Upper lobe of left lung (tissue), 6 donors: ENCODE measurements around the gene CLSTN2. TPM values are rescaled to one million over a fixed set of nuclear protein-coding genes. Genes with fewer than 3 reads are reported as not detected.

Experiments
- ATAC-seq, 2 donors: fragments of 200-7000 bp; cut with Tn5 transposase; one replicate each; pipeline ENCODE4 v1.9.1; 2022; ENCODE audit warnings: mild to moderate bottlenecking in 2 of 2, moderate library complexity in 2 of 2; ENCODE audit not compliant: low FRiP score in 2 of 2
- DNase-seq, 2 donors: peaks; one replicate each; pipeline ENCODE4 v3.0.0-alpha.2; 2019 to 2020
- H3K27ac ChIP-seq, 4 donors: fragments of 200-600 bp; sonication (generic); one replicate each; pipeline ENCODE4 v1.5.1; 2016 to 2019
- H3K27me3 ChIP-seq, 4 donors: fragments of 200-600 bp; sonication (generic); one replicate each; pipeline ENCODE4 v1.5.1; 2017 to 2019
- H3K36me3 ChIP-seq, 4 donors: fragments of 200-600 bp; sonication (generic); one replicate each; pipeline ENCODE4 v1.5.1; 2016 to 2019
- H3K4me1 ChIP-seq, 4 donors: fragments of 200-600 bp; sonication (generic); one replicate each; pipeline ENCODE4 v1.5.1; 2018 to 2019
- H3K4me3 ChIP-seq, 4 donors: fragments of 200-600 bp; sonication (generic); one replicate each; pipeline ENCODE4 v1.5.1; 2017 to 2019; ENCODE audit warnings: mild to moderate bottlenecking in 2 of 4, moderate library complexity in 1 of 4
- H3K9me3 ChIP-seq, 4 donors: fragments of 200-600 bp; sonication (generic); one replicate each; pipeline ENCODE4 v1.5.1; 2018 to 2019
- EP300 ChIP-seq, 4 donors: sonication (generic); formaldehyde crosslinking; IDR thresholded peaks; one replicate each; pipeline ENCODE4 v1.5.1; 2017; ENCODE audit warnings: antibody characterized with exemption in 4 of 4, control low read depth in 2 of 4
- POLR2A ChIP-seq, 4 donors: fragments of 450-650 bp; IDR thresholded peaks; one replicate each; pipeline ENCODE4 v1.5.1; 2016 to 2017; ENCODE audit warnings: antibody characterized with exemption in 4 of 4, mild to moderate bottlenecking in 2 of 4
- POLR2AphosphoS5 ChIP-seq, 2 donors: sonication (generic); formaldehyde crosslinking; IDR thresholded peaks; one replicate each; pipeline ENCODE4 v1.5.1; 2017; ENCODE audit warnings: antibody characterized with exemption in 2 of 2
- WGBS, 2 donors: methylation state at CpG; one replicate each; pipeline ENCODE4 v1.1.5; 2017 to 2018; 5-methylcytosine and 5-hydroxymethylcytosine counted together
- total RNA-seq, 6 donors: library from RNA; depleted of rRNA in 4 of 6; stranded (reverse); fragments of >200 nt in 4 of 6; gene quantifications; one replicate each; pipeline versions ENCODE4 v1.1.0 to v1.2.1, GENCODE V29; 2016 to 2021
- TF ChIP-seq, protein P1 (sequence below), 6 experiments: fragments of 450-650 bp in 4 of 6; fragments of 200-600 bp in 2 of 6; sonication (generic) in 2 of 6; IDR thresholded peaks; one replicate each; pipeline ENCODE4 v1.5.1; 2016 to 2019; ENCODE audit warnings: antibody characterized with exemption in 6 of 6
- donor health status: DM: no; HTN: no; CAD: no; lungs with moderate emphysema.
- donor health status: DM: no; HTN: yes; CAD: no; lungs with severe emphysema.

CLSTN2 gene
- total RNA-seq, 6 donors from 2014 or later, result 1.0 to 4.3 (median 1.6) TPM

GRCh38 chr3:140355481-140355880, 420.5 kb downstream of the CLSTN2 start:
- H3K27ac ChIP-seq, result no peak overlapping the region
- H3K9me3 ChIP-seq, result no peaks in the 10 kb centered on the region
- H3K36me3 ChIP-seq, result no peaks in the 10 kb centered on the region
- no peaks in the 10 kb centered on the region for H3K4me1 ChIP-seq
- no peak for TF ChIP-seq EP300 (IDR thresholded peaks at IDR 0.05)
- TF ChIP-seq POLR2A (IDR thresholded peaks at IDR 0.05), result no peak
- TF ChIP-seq, protein P1, sequence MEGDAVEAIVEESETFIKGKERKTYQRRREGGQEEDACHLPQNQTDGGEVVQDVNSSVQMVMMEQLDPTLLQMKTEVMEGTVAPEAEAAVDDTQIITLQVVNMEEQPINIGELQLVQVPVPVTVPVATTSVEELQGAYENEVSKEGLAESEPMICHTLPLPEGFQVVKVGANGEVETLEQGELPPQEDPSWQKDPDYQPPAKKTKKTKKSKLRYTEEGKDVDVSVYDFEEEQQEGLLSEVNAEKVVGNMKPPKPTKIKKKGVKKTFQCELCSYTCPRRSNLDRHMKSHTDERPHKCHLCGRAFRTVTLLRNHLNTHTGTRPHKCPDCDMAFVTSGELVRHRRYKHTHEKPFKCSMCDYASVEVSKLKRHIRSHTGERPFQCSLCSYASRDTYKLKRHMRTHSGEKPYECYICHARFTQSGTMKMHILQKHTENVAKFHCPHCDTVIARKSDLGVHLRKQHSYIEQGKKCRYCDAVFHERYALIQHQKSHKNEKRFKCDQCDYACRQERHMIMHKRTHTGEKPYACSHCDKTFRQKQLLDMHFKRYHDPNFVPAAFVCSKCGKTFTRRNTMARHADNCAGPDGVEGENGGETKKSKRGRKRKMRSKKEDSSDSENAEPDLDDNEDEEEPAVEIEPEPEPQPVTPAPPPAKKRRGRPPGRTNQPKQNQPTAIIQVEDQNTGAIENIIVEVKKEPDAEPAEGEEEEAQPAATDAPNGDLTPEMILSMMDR (IDR thresholded peaks at IDR 0.05), result no peak
- no peak for TF ChIP-seq POLR2AphosphoS5 (IDR thresholded peaks at IDR 0.05)
- DNase-seq, result no peak
- H3K27me3 ChIP-seq, result no peaks in the 10 kb centered on the region
- no peak overlapping the region for H3K4me3 ChIP-seq
- no peak for ATAC-seq
- 66 to 86% methylated on average over 3 of the region's 3 CpGs for WGBS, 2 donors

DNA sequence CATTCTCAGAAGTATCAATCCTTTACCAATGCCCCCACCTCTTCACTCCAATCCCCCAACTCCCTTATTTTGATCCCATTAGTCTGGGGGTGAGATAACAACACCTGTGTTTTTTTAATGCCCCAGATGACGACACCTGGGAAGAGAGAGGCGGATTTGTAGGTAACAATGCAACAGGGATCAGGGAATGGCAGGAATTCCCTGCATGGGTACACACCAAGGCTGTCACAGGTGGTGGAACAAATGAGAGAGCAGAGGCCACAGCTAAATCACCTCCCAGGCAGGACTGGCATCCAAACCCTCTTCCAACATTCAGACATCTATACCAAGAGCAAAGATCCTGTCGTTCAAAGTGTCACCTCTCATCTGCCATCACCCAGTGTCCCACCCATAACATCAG, 423.7 kb downstream of the CLSTN2 start:
- TF ChIP-seq POLR2A (IDR thresholded peaks at IDR 0.05) (no peak), POLR2AphosphoS5 (IDR thresholded peaks at IDR 0.05) (no peak), EP300 (IDR thresholded peaks at IDR 0.05) (no peak)
- TF ChIP-seq, protein P1 (IDR thresholded peaks at IDR 0.05), result no peak
- DNase-seq (no peak), ATAC-seq (no peak)
- Histone ChIP-seq H3K27me3 (no peaks in the 10 kb centered on the region), H3K4me1 (no peaks in the 10 kb centered on the region), H3K36me3 (no peaks in the 10 kb centered on the region), H3K27ac (no peak overlapping the region), H3K9me3 (no peaks in the 10 kb centered on the region), H3K4me3 (no peak overlapping the region)
- WGBS, 2 donors, result 68 to 79% methylated on average over 3 of the region's 3 CpGs

- Histone ChIP-seq H3K27me3 (no peaks in the 10 kb centered on the region), H3K9me3 (no peaks in the 10 kb centered on the region), H3K27ac (no peak overlapping the region), H3K4me3 (no peak overlapping the region), H3K4me1 (no peaks in the 10 kb centered on the region), H3K36me3 (no peaks in the 10 kb centered on the region)
- no peak for TF ChIP-seq POLR2AphosphoS5 (IDR thresholded peaks at IDR 0.05)
- no peak for TF ChIP-seq EP300 (IDR thresholded peaks at IDR 0.05)
- TF ChIP-seq, protein P1 (IDR thresholded peaks at IDR 0.05), result no peak
- TF ChIP-seq POLR2A (IDR thresholded peaks at IDR 0.05), result no peak
- DNase-seq, result no peak
- no peak for ATAC-seq
- 71 to 76% methylated on average over 5 of the region's 5 CpGs for WGBS, 2 donors
Observed at GRCh38 chr3:140359233-140359995, 424.4 kb downstream of the CLSTN2 start.

GRCh38 chr3:140360332-140360731, 425.3 kb downstream of the CLSTN2 start:
- TF ChIP-seq, protein P1 (IDR thresholded peaks at IDR 0.05), result no peak
- Histone ChIP-seq H3K4me1 (no peaks in the 10 kb centered on the region), H3K36me3 (no peaks in the 10 kb centered on the region), H3K27me3 (no peaks in the 10 kb centered on the region), H3K9me3 (no peaks in the 10 kb centered on the region), H3K27ac (no peak overlapping the region), H3K4me3 (no peak overlapping the region)
- DNase-seq (no peak), ATAC-seq (no peak)
- 50 to 64% methylated on average over 1 of the region's 1 CpG for WGBS, 2 donors

DNA sequence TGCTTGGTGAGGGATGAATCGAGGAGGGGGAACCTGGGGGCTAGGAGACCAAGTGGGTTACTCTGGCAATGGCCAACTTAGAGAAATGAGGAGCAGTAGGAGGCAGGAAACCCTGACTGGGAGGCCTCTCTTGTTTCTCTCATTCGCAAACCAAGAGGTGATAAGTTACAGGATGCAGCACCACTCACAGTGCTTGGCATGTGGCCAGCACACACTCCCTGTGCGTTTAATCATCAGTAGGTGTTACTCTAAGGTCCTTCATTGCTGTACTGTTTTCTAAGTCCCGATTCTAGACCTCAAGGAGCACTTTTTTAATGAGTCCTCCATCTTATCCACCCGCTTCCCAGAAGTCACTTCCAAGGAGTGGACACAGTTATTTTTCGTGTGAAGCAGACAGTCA, 428.8 kb downstream of the CLSTN2 start:
- DNase-seq (no peak), ATAC-seq (no peak)
- TF ChIP-seq POLR2AphosphoS5 (IDR thresholded peaks at IDR 0.05), result no peak
- Histone ChIP-seq H3K9me3 (no peaks in the 10 kb centered on the region), H3K27me3 (no peaks in the 10 kb centered on the region), H3K27ac (no peak overlapping the region), H3K36me3 (no peaks in the 10 kb centered on the region), H3K4me3 (no peak overlapping the region), H3K4me1 (no peaks in the 10 kb centered on the region)
- WGBS, 2 donors, result 53 to 55% methylated on average over 6 of the region's 6 CpGs
